CD4-positive, alpha-beta memory T cell (primary cell): Measurements from ENCODE around the gene ASIC2. TPM values are rescaled to one million over a fixed set of nuclear protein-coding genes. Genes with fewer than 3 reads are reported as not detected.
"Not testable (repeated sequence)": the region's sequence is repeated elsewhere in the genome, so short reads cannot be mapped to it uniquely, and the experiment has no call there.

Experiments
- CTCF ChIA-PET: fragments of 350-600 bp; sonication (Branson Sonifier 250); formaldehyde crosslinking; loops from one replicate; lab custom pipeline; 2021; ENCODE audit warnings: inconsistent platforms; ENCODE audit not compliant: partially characterized antibody; lab: Charles Lee
- POLR2A ChIA-PET: fragments of 350-600 bp; sonication (Branson Sonifier 250); formaldehyde crosslinking; loops from one replicate; lab custom pipeline; 2021; ENCODE audit not compliant: partially characterized antibody; lab: Charles Lee
- DNase-seq, 5 donors: peaks; one replicate each; pipeline versions ENCODE4 v3.0.0 to v3.0.0-alpha.2; 2020 to 2022; ENCODE audit warnings: mixed read lengths in 1 of 5
- H3K27ac ChIP-seq: one replicate; pipeline ENCODE4 v1.7.0; 2013; ENCODE audit warnings: low read depth, low read length
- H3K27me3 ChIP-seq: 2 replicates; pipeline ENCODE4 v1.7.0; 2013; ENCODE audit warnings: mild to moderate bottlenecking, low read length, moderate library complexity; ENCODE audit not compliant: insufficient read depth
- H3K36me3 ChIP-seq: 2 replicates; pipeline ENCODE4 v1.7.0; 2013; ENCODE audit warnings: mild to moderate bottlenecking, low read length, moderate library complexity; ENCODE audit not compliant: insufficient read depth
- H3K4me1 ChIP-seq: 2 replicates; pipeline ENCODE4 v1.7.0; 2013; ENCODE audit warnings: mild to moderate bottlenecking, low read length, moderate library complexity; ENCODE audit not compliant: insufficient read depth
- H3K4me3 ChIP-seq, 2 donors: one replicate each; pipeline ENCODE4 v1.7.0; 2013; ENCODE audit warnings: low read length in 2 of 2, mild to moderate bottlenecking in 1 of 2
- H3K9me3 ChIP-seq, 2 donors: one replicate each; pipeline ENCODE4 v1.7.0; 2013; ENCODE audit warnings: low read length in 2 of 2, control low read depth in 1 of 2; ENCODE audit not compliant: control insufficient read depth in 1 of 2
- H3K27ac Mint-ChIP-seq, 7 donors: one replicate each; pipeline ENCODE4 v1.8.0; 2020 to 2021; ENCODE audit warnings: mixed read lengths in 7 of 7, mild to moderate bottlenecking in 6 of 7, inconsistent platforms in 3 of 7, moderate library complexity in 3 of 7
- H3K27me3 Mint-ChIP-seq, 2 donors: one replicate each; pipeline ENCODE4 v1.8.0; 2020 to 2021; ENCODE audit warnings: mixed read lengths in 2 of 2
- H3K36me3 Mint-ChIP-seq, 2 donors: one replicate each; pipeline ENCODE4 v1.8.0; 2020 to 2021; ENCODE audit warnings: mixed read lengths in 2 of 2, inconsistent platforms in 1 of 2, mild to moderate bottlenecking in 1 of 2
- H3K4me1 Mint-ChIP-seq, 4 donors: one replicate each; pipeline ENCODE4 v1.8.0; 2020 to 2021; ENCODE audit warnings: mixed read lengths in 4 of 4, mild to moderate bottlenecking in 1 of 4
- H3K4me3 Mint-ChIP-seq, 8 donors: one replicate each; pipeline ENCODE4 v1.8.0; 2020 to 2021; ENCODE audit warnings: mixed read lengths in 8 of 8, mild to moderate bottlenecking in 7 of 8, moderate library complexity in 6 of 8, inconsistent platforms in 3 of 8
- H3K9me3 Mint-ChIP-seq, 8 donors: one replicate each; pipeline ENCODE4 v1.8.0; 2020 to 2021; ENCODE audit warnings: mixed read lengths in 8 of 8, mild to moderate bottlenecking in 5 of 8, inconsistent platforms in 3 of 8, moderate library complexity in 1 of 8
- intact Hi-C: fragments of 100-400 bp; cut with micrococcal nuclease; formaldehyde crosslinking; loops from one replicate; pipeline ENCODE4 v1.15.1; 2023
- polyA plus RNA-seq, 2 donors: library from polyadenylated mRNA; unstranded; fragments of 300-500 nt; fragmentation: Illumina TruSeq; gene quantifications; one replicate each; pipeline ENCODE4 v1.2.3, GENCODE V29; 2021
- total RNA-seq, 2 experiments: library from RNA; stranded (reverse); gene quantifications; one replicate each; pipeline ENCODE4 v1.2.3, GENCODE V29; 2021

The ASIC2 gene
- total and polyA plus RNA-seq, 4 experiments from 2014 or later = not detected

DNA sequence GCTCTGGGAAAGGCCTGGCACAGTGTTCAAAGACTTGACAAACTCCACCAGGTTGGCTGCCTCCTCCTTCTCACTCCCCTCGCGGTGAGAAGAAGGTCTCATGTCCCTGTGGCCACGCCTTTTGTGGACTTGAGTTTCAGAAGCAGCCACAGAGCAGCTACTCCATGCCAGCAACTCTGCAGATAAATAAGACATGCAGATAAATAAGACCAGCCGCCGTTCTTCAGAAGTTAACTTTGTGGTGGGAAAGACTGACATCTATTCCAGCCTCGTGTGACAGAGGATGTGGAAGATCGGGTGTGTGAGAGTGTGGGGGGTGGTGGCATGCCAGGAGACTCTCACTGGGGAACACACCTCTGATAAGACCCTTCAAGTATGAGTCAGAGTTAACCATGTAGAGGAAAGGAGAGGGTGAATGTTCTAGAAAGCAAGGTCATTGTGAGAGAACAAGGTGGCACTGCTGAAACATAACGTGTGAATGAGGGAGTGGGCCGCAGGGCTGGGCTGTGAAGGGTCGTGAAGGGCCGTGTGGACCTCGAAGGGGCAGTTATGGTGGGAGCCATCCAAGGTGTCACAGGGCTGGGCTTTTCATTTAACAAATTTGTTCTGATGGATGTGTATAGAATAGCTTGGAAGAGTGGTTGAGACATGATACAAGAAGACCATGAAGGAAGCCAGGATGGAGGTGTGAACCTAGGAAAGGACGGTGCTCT, 300.6 kb downstream of the ASIC2 start:
- CTCF ChIA-PET = no interaction called here
- Mint-ChIP-seq H3K4me1 (no peaks in the 10 kb centered on the region), H3K27me3 (peaks cover 3 to 12% of the 10 kb centered on the region in 2 donors), H3K9me3 (peaks cover 4 to 21% (median 14%) of the 10 kb centered on the region in 8 donors), H3K27ac (no peak overlapping the region), H3K4me3 (no peak overlapping the region), H3K36me3 (no peaks in the 10 kb centered on the region)
- Histone ChIP-seq H3K4me3 (no peak overlapping the region), H3K9me3 (no peaks in the 10 kb centered on the region), H3K4me1 (no peaks in the 10 kb centered on the region), H3K27me3 (no peaks in the 10 kb centered on the region), H3K36me3 (no peaks in the 10 kb centered on the region), H3K27ac (no peak overlapping the region)
- no peak for DNase-seq
- POLR2A ChIA-PET = no interaction called here
- intact Hi-C loops = no loop called here

DNA sequence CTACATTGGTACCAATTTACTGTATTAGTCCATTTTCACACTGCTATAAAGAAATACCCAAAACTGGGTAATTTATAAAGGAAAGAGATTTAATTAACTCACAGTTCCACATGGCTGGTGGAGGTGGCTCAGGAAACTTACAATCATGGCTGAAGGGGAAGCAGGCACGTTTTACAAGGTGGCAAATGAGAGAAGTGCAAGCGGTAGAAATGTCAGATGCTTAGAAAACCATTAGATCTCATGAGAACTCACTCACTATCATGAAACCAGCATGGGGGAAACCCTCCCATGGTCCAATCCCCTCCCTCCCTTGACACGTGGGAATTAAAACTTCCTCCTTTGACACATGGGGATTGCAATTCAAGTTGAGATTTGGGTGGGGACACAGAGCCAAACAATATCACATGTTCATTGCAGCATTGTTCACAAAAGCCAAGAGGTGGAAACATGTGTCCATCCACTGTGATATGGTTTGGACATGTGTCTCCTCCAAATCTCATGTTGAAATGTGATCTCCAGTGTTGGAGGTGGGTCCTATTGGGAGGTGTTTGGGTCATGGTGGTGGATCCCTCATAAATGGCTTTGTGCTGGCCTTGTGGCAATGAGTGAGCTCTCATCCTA, 304.5 kb downstream of the ASIC2 start:
- no peak overlapping the region for H3K27ac Mint-ChIP-seq
- CTCF ChIA-PET = no interaction called here
- H3K36me3 Mint-ChIP-seq = no peaks in the 10 kb centered on the region
- H3K4me3 Mint-ChIP-seq = peak overlapping the region in 1 of 8 donors; percentile 13
- H3K27me3 ChIP-seq = no peaks in the 10 kb centered on the region
- POLR2A ChIA-PET = no interaction called here
- no peaks in the 10 kb centered on the region for H3K9me3 ChIP-seq
- H3K4me1 Mint-ChIP-seq = no peaks in the 10 kb centered on the region
- peaks cover 4 to 30% (median 16%) of the 10 kb centered on the region in 8 donors for H3K9me3 Mint-ChIP-seq
- H3K27me3 Mint-ChIP-seq = peaks cover 9 to 31% of the 10 kb centered on the region in 2 donors
- DNase-seq = no peak
- H3K36me3 ChIP-seq = no peaks in the 10 kb centered on the region
- intact Hi-C loops = no loop called here
- H3K4me1 ChIP-seq = no peaks in the 10 kb centered on the region
- H3K4me3 ChIP-seq = no peak overlapping the region
- H3K27ac ChIP-seq = no peak overlapping the region

DNA sequence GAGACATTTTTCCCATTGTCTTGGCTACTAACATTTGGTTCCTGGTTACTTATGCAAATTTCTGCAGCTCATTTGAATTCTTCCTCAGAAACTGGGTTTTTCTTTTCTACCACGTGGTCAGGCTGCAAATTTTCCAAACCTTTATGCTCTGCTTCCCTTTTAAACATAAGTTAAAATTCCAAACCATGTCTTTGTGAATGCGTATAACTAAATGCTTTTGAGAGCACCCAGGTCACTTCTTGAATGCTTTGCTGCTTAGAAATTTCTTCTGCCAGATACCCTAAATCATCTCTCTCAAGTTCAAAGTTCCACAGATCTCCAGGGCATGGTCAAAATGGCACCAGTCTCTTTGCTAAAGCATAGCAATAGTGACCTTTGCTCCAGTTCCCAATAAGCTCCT, 305.2 kb downstream of the ASIC2 start:
- H3K36me3 ChIP-seq, H3K4me1 ChIP-seq, H3K4me3 ChIP-seq, DNase-seq, H3K9me3 ChIP-seq, H3K27ac ChIP-seq, H3K36me3 Mint-ChIP-seq, H3K4me1 Mint-ChIP-seq, H3K27me3 ChIP-seq, H3K27ac Mint-ChIP-seq, H3K4me3 Mint-ChIP-seq, POLR2A ChIA-PET, intact Hi-C loops: not testable (repeated sequence)
- Mint-ChIP-seq H3K9me3 (peaks cover 4 to 31% (median 16%) of the 10 kb centered on the region in 8 donors), H3K27me3 (peaks cover 10 to 31% of the 10 kb centered on the region in 2 donors)
- CTCF ChIA-PET = interaction anchor here (1.6 kb wide), 1 partner anchor 11 kb away, joined by 5 read pairs; no protein-coding TSS in a partner anchor

DNA sequence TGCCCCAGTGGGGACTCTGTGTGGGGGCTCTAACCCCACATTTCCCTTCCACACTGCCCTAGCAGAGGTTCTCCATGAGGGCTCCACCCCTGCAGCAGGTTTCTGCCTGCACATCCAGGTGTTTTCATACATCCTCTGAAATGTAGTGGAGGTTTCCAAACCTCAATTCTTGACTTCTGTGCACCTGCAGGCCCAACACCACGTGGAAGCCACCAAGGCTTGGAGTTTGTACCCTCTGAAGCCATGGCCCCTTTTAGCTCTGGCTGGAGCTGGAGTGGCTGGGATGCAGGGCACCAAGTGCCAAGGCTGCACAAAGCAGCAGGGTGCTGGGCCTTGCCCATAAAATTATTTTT, 305.7 kb downstream of the ASIC2 start:
- Mint-ChIP-seq H3K27me3 (peaks cover 10 to 32% of the 10 kb centered on the region in 2 donors), H3K9me3 (peaks cover 4 to 36% (median 17%) of the 10 kb centered on the region in 8 donors)
- H3K9me3 ChIP-seq, H3K27me3 ChIP-seq, H3K4me1 ChIP-seq, H3K36me3 Mint-ChIP-seq, POLR2A ChIA-PET, H3K4me1 Mint-ChIP-seq, DNase-seq, H3K4me3 Mint-ChIP-seq, H3K27ac ChIP-seq, H3K4me3 ChIP-seq, intact Hi-C loops, H3K27ac Mint-ChIP-seq, H3K36me3 ChIP-seq: not testable (repeated sequence)
- CTCF ChIA-PET = interaction anchor here (1.6 kb wide), 1 partner anchor 12 kb away, joined by 5 read pairs; no protein-coding TSS in a partner anchor

DNA sequence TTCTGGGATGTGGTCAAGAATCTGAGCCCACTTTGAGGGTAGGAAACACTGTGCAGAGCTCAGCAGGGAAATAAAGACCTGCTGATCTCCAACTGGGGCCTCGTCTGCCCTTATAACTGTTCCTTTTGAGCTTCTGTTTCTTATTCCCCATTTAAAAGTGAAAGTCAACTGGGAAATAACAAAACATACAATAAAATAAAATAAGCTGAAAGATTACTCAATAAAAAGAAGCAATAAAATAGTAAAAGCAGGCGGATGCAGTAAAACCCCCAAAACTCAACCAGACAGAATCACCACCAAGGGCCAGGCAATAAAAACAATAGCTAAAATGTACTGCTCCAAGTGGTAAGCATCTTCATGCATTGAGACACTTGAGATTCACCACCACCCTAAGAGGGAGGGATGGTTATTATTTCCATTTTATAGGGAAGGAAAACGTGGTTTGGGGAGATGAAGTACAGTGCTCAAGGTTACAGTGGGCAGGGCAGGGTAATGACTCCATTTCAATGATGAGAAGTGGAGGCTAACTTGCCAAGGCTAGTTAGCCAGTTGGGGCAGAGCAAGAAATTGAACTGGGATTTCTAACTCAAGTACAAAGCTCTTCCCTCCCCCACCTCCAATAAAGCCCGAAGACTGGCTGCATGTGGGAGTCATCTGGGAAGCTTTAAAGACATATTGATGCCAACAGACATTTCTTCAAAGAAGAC, 307.9 kb downstream of the ASIC2 start:
- peaks cover 5 to 46% (median 26%) of the 10 kb centered on the region in 8 donors for H3K9me3 Mint-ChIP-seq
- CTCF ChIA-PET = interaction anchor here (1.2 kb wide), 2 partner anchors 11 to 14 kb away, joined by 5 read pairs; no protein-coding TSS in a partner anchor

DNA sequence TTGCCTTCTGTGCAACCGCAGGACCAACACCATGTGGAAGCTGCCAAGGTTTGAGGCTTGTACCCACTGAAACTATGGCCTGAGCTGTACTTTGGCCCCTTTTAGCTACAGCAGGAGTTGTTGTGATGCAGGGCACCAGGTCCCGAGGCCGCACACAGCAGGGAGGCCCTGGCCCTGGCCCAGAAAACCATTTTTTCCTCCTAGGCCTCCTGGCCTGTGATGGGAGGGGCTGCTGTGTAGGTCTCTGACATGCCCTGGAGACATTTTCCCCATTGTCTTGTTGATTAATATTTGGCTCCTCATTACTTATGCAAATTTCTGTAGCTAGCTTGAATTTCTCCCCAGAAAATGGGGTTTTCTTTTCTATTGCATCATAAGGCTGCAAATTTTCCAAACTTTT, 311.5 kb downstream of the ASIC2 start:
- H3K4me1 Mint-ChIP-seq, H3K4me3 Mint-ChIP-seq, CTCF ChIA-PET, H3K27ac ChIP-seq, H3K36me3 ChIP-seq, H3K27ac Mint-ChIP-seq, H3K36me3 Mint-ChIP-seq, DNase-seq, H3K27me3 ChIP-seq, H3K9me3 ChIP-seq, intact Hi-C loops, POLR2A ChIA-PET, H3K4me1 ChIP-seq, H3K4me3 ChIP-seq: not testable (repeated sequence)
- peaks cover 0 to 26% (median 12%) of the 10 kb centered on the region in 8 donors for H3K9me3 Mint-ChIP-seq
- peaks cover 12 to 27% of the 10 kb centered on the region in 2 donors for H3K27me3 Mint-ChIP-seq

More for the DNA sequence above, 307.9 kb downstream of the ASIC2 start:
- no peaks in the 10 kb centered on the region for H3K27me3 ChIP-seq
- no peak for DNase-seq
- H3K27ac Mint-ChIP-seq = no peak overlapping the region
- H3K4me3 ChIP-seq = no peak overlapping the region
- POLR2A ChIA-PET = no interaction called here
- H3K36me3 ChIP-seq = no peaks in the 10 kb centered on the region
- no peaks in the 10 kb centered on the region for H3K9me3 ChIP-seq
- H3K4me1 Mint-ChIP-seq = no peaks in the 10 kb centered on the region
- no peaks in the 10 kb centered on the region for H3K4me1 ChIP-seq
- intact Hi-C loops = no loop called here
- no peak overlapping the region for H3K27ac ChIP-seq
- H3K27me3 Mint-ChIP-seq = peaks cover 12 to 33% of the 10 kb centered on the region in 2 donors
- H3K36me3 Mint-ChIP-seq = peaks cover 0 to 3% of the 10 kb centered on the region in 2 donors
- no peak overlapping the region for H3K4me3 Mint-ChIP-seq

DNA sequence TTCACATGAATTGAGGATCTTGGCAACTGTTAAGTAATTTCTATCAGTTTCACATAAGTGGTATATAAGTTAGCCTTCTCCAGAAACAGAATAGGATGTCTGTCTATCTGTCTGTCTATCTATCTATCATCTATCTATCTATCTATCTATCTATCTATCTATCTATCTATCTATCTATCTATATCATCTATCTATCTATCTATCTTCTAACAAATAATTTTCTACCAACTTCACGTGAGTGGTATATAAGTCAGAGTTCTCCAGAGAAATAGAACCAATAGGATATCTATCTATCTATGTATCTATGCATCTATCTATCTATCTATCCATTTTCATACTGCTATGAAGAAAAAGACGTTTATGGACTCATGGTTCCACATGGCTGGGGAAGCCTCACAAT, 312.9 kb downstream of the ASIC2 start:
- Histone ChIP-seq H3K27me3 (no peaks in the 10 kb centered on the region), H3K27ac (no peak overlapping the region), H3K4me3 (no peak overlapping the region), H3K4me1 (no peaks in the 10 kb centered on the region), H3K36me3 (no peaks in the 10 kb centered on the region), H3K9me3 (no peaks in the 10 kb centered on the region)
- peaks cover 0 to 21% (median 12%) of the 10 kb centered on the region in 8 donors for H3K9me3 Mint-ChIP-seq
- intact Hi-C loops = no loop called here
- no peaks in the 10 kb centered on the region for H3K4me1 Mint-ChIP-seq
- H3K27ac Mint-ChIP-seq = no peak overlapping the region
- no peak for DNase-seq
- ChIA-PET CTCF (no interaction called here), POLR2A (no interaction called here)
- H3K27me3 Mint-ChIP-seq = peaks cover 11 to 19% of the 10 kb centered on the region in 2 donors
- H3K4me3 Mint-ChIP-seq = no peak overlapping the region
- H3K36me3 Mint-ChIP-seq = peaks cover 0 to 3% of the 10 kb centered on the region in 2 donors
